ENCODE data around the gene BBS4. TPM values are rescaled to one million over a fixed set of nuclear protein-coding genes. Genes with fewer than 3 reads are reported as not detected.
"Not testable (repeated sequence)": the region's sequence is repeated elsewhere in the genome, so short reads cannot be mapped to it uniquely, and the experiment has no call there.

Gene BBS4
- total and polyA plus RNA-seq, 9 of the 15 experiments (the other 6 are each of a cell fraction or from before 2014, with no cell fraction given), result 25.1 to 80.7 (median 38.9) TPM

- CTCF ChIA-PET (ENCODE audit: low intra/inter-chr PET ratio), result interaction anchor here (0.6 kb wide), 1 partner anchor 378 kb away, joined by 3 read pairs; no protein-coding TSS in a partner anchor
- Histone ChIP-seq H2AFZ (ENCODE audit: low read depth, low read length) (peak overlapping the region; percentile 81), H3K4me2 (ENCODE audit: insufficient read depth, low read length) (peak overlapping the region; percentile 66), H3K27me3 (ENCODE audit: control insufficient read depth in 2 of 2, insufficient read depth in 2 of 2, low read length in 2 of 2) (peaks cover 9 to 11% of the 10 kb centered on the region in 2 experiments; a peak in 3 of 5 replicates)
- H3K9me3 ChIP-seq (replicated peaks; ENCODE audit: control insufficient read depth, insufficient read depth, low read depth, low read length); H4K20me1 ChIP-seq (replicated peaks; ENCODE audit: control insufficient read depth, insufficient read depth, low read length); H3K79me2 ChIP-seq (ENCODE audit: control insufficient read depth, insufficient read depth, low read length); H3K9me1 ChIP-seq (ENCODE audit: control insufficient read depth, insufficient read depth, low read length); H3K27ac ChIP-seq (ENCODE audit: extremely low read depth, low read depth, low read length); H3K4me1 ChIP-seq (replicated peaks in 1 of 2; ENCODE audit: control insufficient read depth in 2 of 2, insufficient read depth in 2 of 2, low read length in 2 of 2); H3K4me3 ChIP-seq; H3K9ac ChIP-seq (ENCODE audit: insufficient read depth in 1 of 2, low read depth in 2 of 2, low read length in 2 of 2); POLR2A ChIA-PET; BruUV-seq (replicated peaks); H3K36me3 ChIP-seq (ENCODE audit: control insufficient read depth, insufficient read depth, low read length); TF ChIP-seq ZNF740 (tag; IDR thresholded peaks at IDR 0.05): not testable (repeated sequence)
- peak; percentile 51 to 84 (median 62) for DNase-seq (ENCODE audit: extremely low read depth in 1 of 4, low spot score in 3 of 4)
- intact Hi-C loops (cut with micrococcal nuclease) (loop anchor here (10.0 kb wide), 1 partner anchor 66 kb away; no protein-coding TSS in a partner anchor), in situ Hi-C loops (cut with MboI) (loop anchor here (5.0 to 25.0 kb wide), 2 partner anchors 54 to 1391 kb away; no protein-coding TSS in a partner anchor)
- ATAC-seq, result peak; percentile 99
- WGBS (ENCODE audit: insufficient coverage, low coverage, missing lambda C conversion rate), result 0% methylated on average over 5 of the region's 8 CpGs
- peak; percentile 78 for FAIRE-seq
- TF ChIP-seq RCOR1 (IDR thresholded peaks at IDR 0.05; ENCODE audit: borderline replicate concordance in 1 of 2, low read depth in 2 of 2, low read length in 2 of 2) (0 out of 4 replicates have a peak, but pooled peaks of 1 of the 2 experiments have one; percentile 21), TFAP4 (CRISPR knock-in tag; IDR thresholded peaks at IDR 0.05; ENCODE audit: borderline replicate concordance) (peak; percentile 65), MNT (conservative IDR thresholded peaks at IDR 0.05) (0 out of 4 replicates have a peak, but pooled peaks of 1 of the 2 experiments have one; percentile 1), NRF1 (conservative IDR thresholded peaks at IDR 0.05 in 1 of 2, IDR thresholded peaks at IDR 0.05 in 1 of 2) (peak in 1 of 2 experiments; percentile 25; a peak in 1 of 4 replicates), MTA3 (IDR thresholded peaks at IDR 0.05; ENCODE audit: borderline replicate concordance) (peak; percentile 42; the same call in 1 of the 2 replicates), XRCC5 (IDR thresholded peaks at IDR 0.05; ENCODE audit: low read depth, low read length) (peak; percentile 50; the same call in 1 of the 2 replicates), ZNF740 (CRISPR knock-in tag; IDR thresholded peaks at IDR 0.05) (0 out of 2 replicates have a peak, but pooled peaks have one; percentile 34), RAD21 (CRISPR knock-in tag; conservative IDR thresholded peaks at IDR 0.05 in 1 of 2, IDR thresholded peaks at IDR 0.05 in 1 of 2) (peak; percentile 20 to 34; a peak in 3 of 4 replicates), ATF7 (IDR thresholded peaks at IDR 0.05) (0 out of 2 replicates have a peak, but pooled peaks have one; percentile 20), CTCF (IDR thresholded peaks at IDR 0.05 in 2 of 3, conservative IDR thresholded peaks at IDR 0.05 in 1 of 3; ENCODE audit: insufficient read depth in 2 of 3, low read depth in 1 of 3, low read length in 3 of 3) (peak; percentile 73 to 80 (median 78); a peak in 5 of 6 replicates), PKNOX1 (IDR thresholded peaks at IDR 0.05) (0 out of 2 replicates have a peak, but pooled peaks have one; percentile 18)
These were observed 15.2 kb upstream of the BBS4 start for GRCh38 chr15:72670656-72671352.

All from K562 (cell line).